Nephron progenitor cell (in vitro differentiated cells): ENCODE data around the gene NBAS.
A peak's percentile ranks its signal among the peaks of the same experiment; 100 is the strongest.

Experiments used
- DNase-seq: peaks from one replicate; pipeline ENCODE4 v3.0.0; 2021
- H3K27ac Mint-ChIP-seq: 2 replicates; pipeline ENCODE4 v1.8.0; 2021; ENCODE audit warnings: mild to moderate bottlenecking, moderate library complexity, mixed read lengths
- H3K27me3 Mint-ChIP-seq: 2 replicates; pipeline ENCODE4 v1.8.0; 2021; ENCODE audit warnings: mild to moderate bottlenecking, low read depth, mixed read lengths; ENCODE audit not compliant: poor library complexity
- H3K36me3 Mint-ChIP-seq: 2 replicates; pipeline ENCODE4 v1.8.0; 2021; ENCODE audit warnings: low read depth, mixed read lengths
- H3K4me1 Mint-ChIP-seq: 2 replicates; pipeline ENCODE4 v1.8.0; 2021; ENCODE audit warnings: mixed read lengths
- H3K4me3 Mint-ChIP-seq: 2 replicates; pipeline ENCODE4 v1.8.0; 2021; ENCODE audit warnings: mild to moderate bottlenecking, moderate library complexity, mixed read lengths
- H3K9me3 Mint-ChIP-seq: 2 replicates; pipeline ENCODE4 v1.8.0; 2021; ENCODE audit warnings: mild to moderate bottlenecking, moderate library complexity, mixed read lengths
- TF ChIP-seq, protein P1 (sequence below): fragments of 200-600 bp; sonication (generic); IDR thresholded peaks from 2 replicates; pipeline ENCODE4 v1.5.0; 2021; ENCODE audit warnings: antibody characterized with exemption

Gene NBAS

DNA sequence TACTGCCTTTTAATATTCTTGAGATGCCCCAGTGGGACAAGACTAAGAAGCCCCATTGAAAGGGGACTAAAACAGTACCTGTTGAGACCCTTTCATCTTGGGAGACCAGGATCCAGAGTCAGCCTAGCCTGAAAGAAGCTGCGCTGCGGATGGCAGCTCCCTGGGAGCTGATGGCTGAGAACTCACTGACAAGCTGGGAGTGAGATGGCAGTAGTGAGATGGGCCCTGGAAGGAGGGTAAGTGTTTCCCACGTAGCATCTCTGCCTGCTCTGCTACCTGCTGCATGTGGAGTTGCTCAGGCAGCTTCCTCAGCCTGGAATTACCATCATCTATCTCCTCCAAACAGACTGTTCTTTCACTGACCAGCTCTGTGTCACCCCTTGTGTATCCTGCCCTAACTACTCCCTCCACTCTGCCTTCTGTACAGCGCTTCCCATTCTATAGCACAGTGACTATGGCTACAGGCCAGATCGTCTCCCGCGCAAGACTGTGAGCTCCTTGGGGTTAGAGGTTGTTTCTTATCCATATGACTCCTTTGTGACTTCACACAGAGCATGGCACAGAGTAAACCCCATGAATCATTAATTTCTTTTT is 330.4 kb downstream of the NBAS start:
- H3K27ac Mint-ChIP-seq, result peak overlapping the region; percentile 92
- no peak for DNase-seq
- H3K4me3 Mint-ChIP-seq, result no peak overlapping the region
- peaks cover 4% of the 10 kb centered on the region for H3K27me3 Mint-ChIP-seq
- H3K36me3 Mint-ChIP-seq, result peaks cover 81% of the 10 kb centered on the region
- no peaks in the 10 kb centered on the region for H3K4me1 Mint-ChIP-seq
- TF ChIP-seq, protein P1, sequence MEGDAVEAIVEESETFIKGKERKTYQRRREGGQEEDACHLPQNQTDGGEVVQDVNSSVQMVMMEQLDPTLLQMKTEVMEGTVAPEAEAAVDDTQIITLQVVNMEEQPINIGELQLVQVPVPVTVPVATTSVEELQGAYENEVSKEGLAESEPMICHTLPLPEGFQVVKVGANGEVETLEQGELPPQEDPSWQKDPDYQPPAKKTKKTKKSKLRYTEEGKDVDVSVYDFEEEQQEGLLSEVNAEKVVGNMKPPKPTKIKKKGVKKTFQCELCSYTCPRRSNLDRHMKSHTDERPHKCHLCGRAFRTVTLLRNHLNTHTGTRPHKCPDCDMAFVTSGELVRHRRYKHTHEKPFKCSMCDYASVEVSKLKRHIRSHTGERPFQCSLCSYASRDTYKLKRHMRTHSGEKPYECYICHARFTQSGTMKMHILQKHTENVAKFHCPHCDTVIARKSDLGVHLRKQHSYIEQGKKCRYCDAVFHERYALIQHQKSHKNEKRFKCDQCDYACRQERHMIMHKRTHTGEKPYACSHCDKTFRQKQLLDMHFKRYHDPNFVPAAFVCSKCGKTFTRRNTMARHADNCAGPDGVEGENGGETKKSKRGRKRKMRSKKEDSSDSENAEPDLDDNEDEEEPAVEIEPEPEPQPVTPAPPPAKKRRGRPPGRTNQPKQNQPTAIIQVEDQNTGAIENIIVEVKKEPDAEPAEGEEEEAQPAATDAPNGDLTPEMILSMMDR, result no peak
- peaks cover 22% of the 10 kb centered on the region for H3K9me3 Mint-ChIP-seq

DNA sequence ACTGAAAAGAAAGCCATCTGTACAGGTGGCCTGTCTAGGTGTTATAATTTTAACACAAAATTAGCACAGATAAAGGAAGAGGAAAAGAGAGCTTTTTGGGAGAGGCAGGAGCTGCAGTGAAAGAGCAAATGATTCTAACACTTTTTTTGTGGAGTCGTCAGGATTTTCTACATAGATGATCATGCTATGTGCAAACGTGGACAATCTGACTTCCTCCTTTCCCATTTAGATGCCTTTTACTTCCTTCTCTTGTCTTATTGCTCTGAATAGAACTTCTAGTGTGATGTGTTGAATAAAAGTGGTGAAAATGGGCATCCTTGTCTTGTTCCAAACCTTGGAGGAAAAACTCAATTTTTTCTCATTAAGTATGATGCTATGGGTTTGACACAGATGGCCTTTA is 334.5 kb downstream of the NBAS start:
- Mint-ChIP-seq H3K4me1 (no peaks in the 10 kb centered on the region), H3K36me3 (peaks cover 74% of the 10 kb centered on the region), H3K27ac (no peak overlapping the region), H3K4me3 (no peak overlapping the region), H3K27me3 (peaks cover 4% of the 10 kb centered on the region), H3K9me3 (peaks cover 22% of the 10 kb centered on the region)
- DNase-seq, result no peak
- TF ChIP-seq, protein P1, result no peak

DNA sequence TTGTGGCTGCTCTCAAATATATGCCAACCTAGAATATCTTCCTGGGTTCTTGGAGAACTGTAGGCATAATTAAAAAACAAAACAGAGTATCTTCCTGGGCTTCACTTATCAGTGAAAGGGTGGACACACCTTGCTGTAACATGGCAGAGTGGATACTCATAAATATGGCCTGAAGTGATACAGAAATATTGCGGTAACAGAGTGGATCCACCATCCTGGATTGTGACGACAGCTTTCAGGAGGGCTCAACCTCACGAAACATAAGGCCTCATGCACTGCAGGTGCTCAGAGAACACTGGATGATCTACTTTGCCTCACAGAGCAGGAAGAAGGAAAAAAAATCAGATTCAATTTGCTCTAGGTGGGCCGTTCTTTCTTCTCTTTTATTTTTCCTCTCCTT is 336.0 kb downstream of the NBAS start:
- Mint-ChIP-seq H3K36me3 (peaks cover 72% of the 10 kb centered on the region), H3K4me3 (no peak overlapping the region), H3K9me3 (peaks cover 25% of the 10 kb centered on the region), H3K27me3 (peaks cover 4% of the 10 kb centered on the region), H3K4me1 (no peaks in the 10 kb centered on the region), H3K27ac (no peak overlapping the region)
- no peak for DNase-seq
- TF ChIP-seq, protein P1, result no peak

DNA sequence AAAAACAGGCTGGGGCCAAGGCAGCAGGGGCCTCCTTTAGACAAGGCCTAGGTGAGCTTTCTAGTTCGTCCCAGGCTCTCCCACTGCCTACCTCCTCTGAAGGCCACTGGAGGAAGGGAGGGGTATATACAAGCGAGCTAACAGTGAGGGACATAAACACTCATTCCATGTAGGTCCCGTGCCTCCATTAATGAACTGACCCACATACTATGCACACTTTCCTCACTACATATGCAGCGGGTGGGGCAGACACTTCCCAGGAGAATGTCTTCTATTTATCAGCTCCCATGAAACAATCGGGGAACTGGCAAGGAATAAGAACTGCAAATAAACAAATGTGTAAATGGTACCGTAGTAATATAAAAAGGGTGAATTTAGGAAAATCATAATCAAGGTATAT is 336.5 kb downstream of the NBAS start:
- H3K27ac Mint-ChIP-seq, result no peak overlapping the region
- H3K4me3 Mint-ChIP-seq, result no peak overlapping the region
- peaks cover 68% of the 10 kb centered on the region for H3K36me3 Mint-ChIP-seq
- H3K9me3 Mint-ChIP-seq, result peaks cover 25% of the 10 kb centered on the region
- no peaks in the 10 kb centered on the region for H3K4me1 Mint-ChIP-seq
- peaks cover 4% of the 10 kb centered on the region for H3K27me3 Mint-ChIP-seq
- TF ChIP-seq, protein P1, result no peak
- DNase-seq, result no peak

- TF ChIP-seq, protein P1, result no peak
- Mint-ChIP-seq H3K4me1 (no peaks in the 10 kb centered on the region), H3K27ac (peak overlapping the region; percentile 16), H3K4me3 (no peak overlapping the region), H3K9me3 (peaks cover 24% of the 10 kb centered on the region), H3K27me3 (peaks cover 1% of the 10 kb centered on the region), H3K36me3 (peaks cover 64% of the 10 kb centered on the region)
- DNase-seq, result no peak
Measured at GRCh38 chr2:15223887-15224286, 337.2 kb downstream of the NBAS start.

- peaks cover 64% of the 10 kb centered on the region for H3K36me3 Mint-ChIP-seq
- no peak overlapping the region for H3K27ac Mint-ChIP-seq
- H3K9me3 Mint-ChIP-seq, result peaks cover 14% of the 10 kb centered on the region
- TF ChIP-seq, protein P1, result no peak
- H3K4me1 Mint-ChIP-seq, result no peaks in the 10 kb centered on the region
- no peaks in the 10 kb centered on the region for H3K27me3 Mint-ChIP-seq
- no peak for DNase-seq
- no peak overlapping the region for H3K4me3 Mint-ChIP-seq
Measured at GRCh38 chr2:15222856-15223255, 338.3 kb downstream of the NBAS start.
